Endothelial cell of umbilical vein (primary cell): ENCODE results near the gene HOXA3. TPM values are rescaled to one million over a fixed set of nuclear protein-coding genes. Genes with fewer than 3 reads are reported as not detected.

Experiments used
- BruUV-seq: library from RNA; stranded (reverse); fragments of 400-500 nt; replicated peaks from 2 replicates; lab custom pipeline; 2021; lab: Mats Ljungman, UMichigan
- CTCF ChIA-PET: fragments of 300-600, 350-600 bp; sonication (Branson Sonifier 250); formaldehyde crosslinking; loops from one replicate; lab custom pipeline; 2021; ENCODE audit warnings: antibody characterized with exemption, inconsistent platforms; lab: Charles Lee
- POLR2A ChIA-PET: fragments of 300-600, 350-600 bp; sonication (Branson Sonifier 250); formaldehyde crosslinking; loops from one replicate; lab custom pipeline; 2021; ENCODE audit warnings: antibody characterized with exemption, inconsistent platforms; lab: Charles Lee
- DNase-seq: peaks from one replicate; pipeline ENCODE4 v3.0.0-alpha.2; 2011; ENCODE audit warnings: low read depth, low spot score
- FAIRE-seq: peaks from 2 replicates; lab custom pipeline; 2011; peaks lifted over from hg19 to GRCh38; lab: Jason Lieb, UNC
- H2AFZ ChIP-seq: 2 replicates; pipeline ENCODE4 v1.6.0; 2012; ENCODE audit warnings: low read depth, low read length, control low read depth, inconsistent platforms
- H3K27ac ChIP-seq: 2 replicates; pipeline ENCODE4 v1.5.1; 2011; ENCODE audit warnings: low read depth, mild to moderate bottlenecking, control low read depth, low read length, moderate library complexity; ENCODE audit not compliant: insufficient read depth
- H3K27me3 ChIP-seq, 2 experiments: 2 replicates each; pipeline versions ENCODE4 v1.6.0 to v1.6.1; 2011; ENCODE audit warnings: low read length in 2 of 2, mixed read lengths in 1 of 2; ENCODE audit not compliant: control insufficient read depth in 2 of 2, insufficient read depth in 2 of 2
- H3K36me3 ChIP-seq, 2 experiments: 2 replicates in 1 of 2; 3 replicates in 1 of 2; pipeline ENCODE4 v1.5.1; 2011; ENCODE audit warnings: low read length in 2 of 2, mild to moderate bottlenecking in 1 of 2, moderate library complexity in 1 of 2; ENCODE audit not compliant: control insufficient read depth in 2 of 2, insufficient read depth in 2 of 2; ENCODE audit errors: extremely low read depth in 1 of 2
- H3K4me1 ChIP-seq: 3 replicates; pipeline ENCODE4 v1.5.1; 2011; ENCODE audit warnings: mild to moderate bottlenecking, low read length; ENCODE audit not compliant: control insufficient read depth, insufficient read depth; ENCODE audit errors: extremely low read depth
- H3K4me2 ChIP-seq: 2 replicates; pipeline ENCODE4 v1.6.1; 2011; ENCODE audit warnings: low read length, control low read depth, mixed read lengths; ENCODE audit not compliant: insufficient read depth
- H3K4me3 ChIP-seq, 3 experiments: fragments of 200-600 bp in 1 of 3; sonication (generic), shearing (Covaris generic) in 1 of 3; replicated peaks in 1 of 3; 2 replicates each; pipeline ENCODE4 v1.5.1; 2011 to 2016; ENCODE audit warnings: control low read depth in 3 of 3, low read length in 3 of 3, mild to moderate bottlenecking in 2 of 3, inconsistent platforms in 1 of 3, low read depth in 1 of 3, moderate library complexity in 1 of 3; ENCODE audit not compliant: insufficient read depth in 1 of 3
- H3K79me2 ChIP-seq: 2 replicates; pipeline ENCODE4 v1.6.0; 2012; ENCODE audit warnings: low read length, inconsistent platforms; ENCODE audit not compliant: control insufficient read depth, insufficient read depth
- H3K9ac ChIP-seq: replicated peaks from 2 replicates; pipeline ENCODE3; 2011; ENCODE audit warnings: low read length, control low read depth; ENCODE audit not compliant: insufficient read depth; ENCODE audit errors: extremely low read depth
- H3K9me1 ChIP-seq: replicated peaks from 3 replicates; pipeline ENCODE4 v1.6.0; 2011; ENCODE audit warnings: mild to moderate bottlenecking, low read length; ENCODE audit not compliant: control insufficient read depth, insufficient read depth; ENCODE audit errors: extremely low read depth
- H3K9me3 ChIP-seq: replicated peaks from 2 replicates; pipeline ENCODE4 v1.5.1; 2012; ENCODE audit warnings: low read length, inconsistent platforms; ENCODE audit not compliant: control insufficient read depth, insufficient read depth
- H4K20me1 ChIP-seq: replicated peaks from 2 replicates; pipeline ENCODE3; 2011; ENCODE audit warnings: mild to moderate bottlenecking, low read length; ENCODE audit not compliant: control insufficient read depth, insufficient read depth; ENCODE audit errors: extremely low read depth
- CTCF ChIP-seq, 2 donors: IDR thresholded peaks; 1 replicate in 1 of 2; 2 replicates in 1 of 2; pipeline ENCODE4 v1.5.1; 2011; ENCODE audit warnings: low read length in 2 of 2, mild to moderate bottlenecking in 2 of 2, moderate library complexity in 2 of 2, control low read depth in 1 of 2, inconsistent platforms in 1 of 2, low read depth in 1 of 2; ENCODE audit not compliant: insufficient read depth in 1 of 2; ENCODE audit errors: extremely low read depth in 1 of 2
- EZH2 ChIP-seq: IDR thresholded peaks from 2 replicates; pipeline ENCODE4 v1.6.1; 2012; ENCODE audit warnings: borderline replicate concordance, low read depth, mild to moderate bottlenecking, moderate library complexity, low read length, inconsistent platforms; ENCODE audit not compliant: severe bottlenecking
- FOS ChIP-seq: IDR thresholded peaks from 2 replicates; pipeline ENCODE4 v1.6.1; 2011; ENCODE audit warnings: mild to moderate bottlenecking, low read length, moderate library complexity, borderline replicate concordance; ENCODE audit not compliant: insufficient read depth
- GATA2 ChIP-seq: IDR thresholded peaks from 2 replicates; pipeline ENCODE4 v1.7.0; 2011; ENCODE audit warnings: low read depth, mild to moderate bottlenecking, moderate library complexity, mixed read lengths, low read length; ENCODE audit not compliant: insufficient read length, insufficient read depth
- JUN ChIP-seq: IDR thresholded peaks from 2 replicates; pipeline ENCODE4 v1.6.1; 2011; ENCODE audit warnings: borderline replicate concordance, low read depth; ENCODE audit not compliant: insufficient read length, insufficient read depth
- MAX ChIP-seq: IDR thresholded peaks from 2 replicates; pipeline ENCODE4 v1.6.1; 2011; ENCODE audit not compliant: insufficient read depth, insufficient read length
- MYC ChIP-seq: IDR thresholded peaks from one replicate; pipeline ENCODE4 v1.6.1; 2011; ENCODE audit warnings: mild to moderate bottlenecking, low read depth, low read length
- POLR2A ChIP-seq: IDR thresholded peaks from 2 replicates; pipeline ENCODE4 v1.6.1; 2012; ENCODE audit warnings: low read depth, mild to moderate bottlenecking, control low read depth, low read length
- POLR2AphosphoS5 ChIP-seq: IDR thresholded peaks from 2 replicates; pipeline ENCODE4 v1.6.1; 2012; ENCODE audit warnings: low read depth, mild to moderate bottlenecking, control low read depth, low read length, moderate library complexity; ENCODE audit not compliant: insufficient read depth
- dilution Hi-C: fragments of 300-500 bp; cut with MboI; formaldehyde crosslinking; loops from one replicate; pipeline ENCODE4 v1.15.0; 2019; ENCODE audit warnings: low sequenced_read_pairs; ENCODE audit not compliant: extremely low pct_ligation_motif_present
- intact Hi-C: fragments of 100-400 bp; cut with micrococcal nuclease; formaldehyde crosslinking; loops from one replicate; pipeline ENCODE4 v1.10.0; 2022
- polyA plus RNA-seq, 4 experiments: library from polyadenylated mRNA; depleted of rRNA in 3 of 4; stranded (reverse) in 3 of 4; unstranded in 1 of 4; fragments of >200 nt; gene quantifications; 2 replicates each; pipeline versions ENCODE4 v1.2.1 to v1.2.3, GENCODE V29; 2011 to 2012; ENCODE audit warnings: missing spikeins in 1 of 4
- total RNA-seq: library from RNA; stranded (reverse); gene quantifications from 2 replicates; pipeline ENCODE4 v1.2.3, GENCODE V29; 2021

Gene HOXA3
- total and polyA plus RNA-seq, 2 donors (not counting 3 experiments of a cell fraction or from before 2014, with no cell fraction given), result 4.7 to 14.0 TPM

GRCh38 chr7:27124096-27124901 is 28.1 kb downstream of the HOXA3 start:
- Histone ChIP-seq H3K36me3 (peaks cover 0 to 11% of the 10 kb centered on the region in 2 experiments), H3K4me2 (peak overlapping the region; percentile 92), H4K20me1 (no peaks in the 10 kb centered on the region), H3K79me2 (peaks cover 68% of the 10 kb centered on the region), H3K27ac (peak overlapping the region; percentile 96), H3K9ac (peak overlapping the region; percentile 81), H2AFZ (no peak overlapping the region), H3K9me1 (no peaks in the 10 kb centered on the region), H3K27me3 (no peaks in the 10 kb centered on the region), H3K4me1 (peaks cover 75% of the 10 kb centered on the region), H3K4me3 (peak overlapping the region in 1 of 3 experiments; percentile 36), H3K9me3 (no peaks in the 10 kb centered on the region)
- DNase-seq (peak; percentile 58), FAIRE-seq (peak; percentile 91)
- POLR2A ChIA-PET, result interaction anchor here (0.8 kb wide), 1 partner anchor 55 kb away, joined by 6 read pairs; no protein-coding TSS in a partner anchor
- intact Hi-C loops, result loop anchor here (1.0 kb wide), 1 partner anchor 9 kb away; no protein-coding TSS in a partner anchor
- no TSS peak for BruUV-seq
- CTCF ChIA-PET, result interaction anchor here (0.9 to 1.4 kb wide), 2 partner anchors 9 to 27 kb away, joined by 3 read pairs; no protein-coding TSS in a partner anchor
- dilution Hi-C loops, result no loop called here
- TF ChIP-seq CTCF (IDR thresholded peaks at IDR 0.05; ENCODE audit: extremely low read depth in 1 of 2, insufficient read depth in 1 of 2, low read depth in 1 of 2, low read length in 2 of 2), result no peak
- TF ChIP-seq GATA2, result peak; percentile 71
- TF ChIP-seq MAX, result no peak
- TF ChIP-seq EZH2, result no peak
- TF ChIP-seq FOS, result peak; percentile 66
- no peak for TF ChIP-seq MYC
- TF ChIP-seq JUN, result no peak
- no peak for TF ChIP-seq POLR2A
- no peak for TF ChIP-seq POLR2AphosphoS5
